ENCODE results near the gene GPR87.

GRCh38 chr3:151318313-151318712, 1.7 kb upstream of the GPR87 start:
- TF ChIP-seq CTCF (IDR thresholded peaks at IDR 0.05) (no peak), POLR2A (IDR thresholded peaks at IDR 0.05) (no peak)

Measured in adrenal gland (tissue), 5 donors.